Endothelial cell (in vitro differentiated cells): Measurements from ENCODE around the gene SLC38A8. TPM values are rescaled to one million over a fixed set of nuclear protein-coding genes. Genes with fewer than 3 reads are reported as not detected.
A peak's percentile ranks its signal among the peaks of the same experiment; 100 is the strongest.

Experiments used
- DNase-seq: peaks from one replicate; pipeline ENCODE4 v3.0.0; 2021; ENCODE audit warnings: low spot score
- H3K27ac Mint-ChIP-seq: one replicate; pipeline ENCODE4 v1.8.0; 2021; ENCODE audit warnings: mixed read lengths, inconsistent platforms; ENCODE audit not compliant: unreplicated experiment
- H3K27me3 Mint-ChIP-seq: one replicate; pipeline ENCODE4 v1.8.0; 2021; ENCODE audit warnings: mild to moderate bottlenecking, moderate library complexity, mixed read lengths, inconsistent platforms; ENCODE audit not compliant: unreplicated experiment
- H3K36me3 Mint-ChIP-seq: one replicate; pipeline ENCODE4 v1.8.0; 2021; ENCODE audit warnings: mild to moderate bottlenecking, low read depth, mixed read lengths, inconsistent platforms; ENCODE audit not compliant: unreplicated experiment
- H3K4me1 Mint-ChIP-seq: one replicate; pipeline ENCODE4 v1.8.0; 2021; ENCODE audit warnings: mild to moderate bottlenecking, mixed read lengths, inconsistent platforms; ENCODE audit not compliant: unreplicated experiment
- H3K4me3 Mint-ChIP-seq: one replicate; pipeline ENCODE4 v1.8.0; 2021; ENCODE audit warnings: mild to moderate bottlenecking, mixed read lengths, inconsistent platforms; ENCODE audit not compliant: unreplicated experiment
- H3K9me3 Mint-ChIP-seq: one replicate; pipeline ENCODE4 v1.8.0; 2021; ENCODE audit warnings: mixed read lengths, inconsistent platforms; ENCODE audit not compliant: unreplicated experiment
- total RNA-seq: library from RNA; stranded (reverse); fragmentation: NEBNext Ultra II Directional; extraction: Animal tissue kit (Norgen Biotek cat#: 25700); gene quantifications from one replicate; pipeline ENCODE4 v1.2.1, GENCODE V29; 2021; ENCODE audit not compliant: unreplicated experiment
- TF ChIP-seq, protein P1 (sequence below): fragments of 200-600 bp; sonication (generic); IDR thresholded peaks from one replicate; pipeline ENCODE4 v1.5.0; 2021; ENCODE audit warnings: antibody characterized with exemption; ENCODE audit not compliant: unreplicated experiment

The SLC38A8 gene
- total RNA-seq, 1 donor from 2014 or later = not detected

DNA sequence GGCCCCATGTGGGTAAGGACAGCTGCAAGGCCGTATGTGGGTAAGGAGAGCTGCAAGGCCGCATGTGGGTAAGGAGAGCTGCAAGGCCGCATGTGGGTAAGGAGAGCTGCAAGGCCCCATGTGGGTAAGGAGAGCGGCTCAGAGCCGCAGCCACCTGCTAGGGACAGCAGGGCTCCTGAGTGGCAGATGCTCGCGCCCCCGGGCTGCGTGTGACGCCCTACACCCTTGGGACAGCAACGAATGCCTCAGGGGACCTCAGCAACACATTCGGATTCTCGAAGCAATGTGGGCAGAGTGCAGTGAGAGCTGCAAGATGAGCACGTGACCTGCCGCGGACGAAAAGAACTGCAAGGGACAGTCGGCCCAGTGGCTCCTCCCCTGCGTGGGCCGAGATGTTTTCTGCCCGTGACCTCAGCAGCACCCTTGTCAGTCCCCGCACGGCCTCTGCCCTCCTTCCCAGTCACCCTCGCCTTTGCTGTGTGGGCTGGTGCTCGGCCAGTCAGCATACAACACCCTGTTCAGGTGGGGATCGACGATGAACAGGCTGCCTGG lies 9.6 kb upstream of the SLC38A8 start:
- Mint-ChIP-seq H3K36me3 (peaks cover 33% of the 10 kb centered on the region), H3K27ac (no peak overlapping the region), H3K27me3 (peaks cover 2% of the 10 kb centered on the region), H3K4me1 (no peaks in the 10 kb centered on the region), H3K4me3 (peak overlapping the region; percentile 3), H3K9me3 (no peaks in the 10 kb centered on the region)
- TF ChIP-seq, protein P1, sequence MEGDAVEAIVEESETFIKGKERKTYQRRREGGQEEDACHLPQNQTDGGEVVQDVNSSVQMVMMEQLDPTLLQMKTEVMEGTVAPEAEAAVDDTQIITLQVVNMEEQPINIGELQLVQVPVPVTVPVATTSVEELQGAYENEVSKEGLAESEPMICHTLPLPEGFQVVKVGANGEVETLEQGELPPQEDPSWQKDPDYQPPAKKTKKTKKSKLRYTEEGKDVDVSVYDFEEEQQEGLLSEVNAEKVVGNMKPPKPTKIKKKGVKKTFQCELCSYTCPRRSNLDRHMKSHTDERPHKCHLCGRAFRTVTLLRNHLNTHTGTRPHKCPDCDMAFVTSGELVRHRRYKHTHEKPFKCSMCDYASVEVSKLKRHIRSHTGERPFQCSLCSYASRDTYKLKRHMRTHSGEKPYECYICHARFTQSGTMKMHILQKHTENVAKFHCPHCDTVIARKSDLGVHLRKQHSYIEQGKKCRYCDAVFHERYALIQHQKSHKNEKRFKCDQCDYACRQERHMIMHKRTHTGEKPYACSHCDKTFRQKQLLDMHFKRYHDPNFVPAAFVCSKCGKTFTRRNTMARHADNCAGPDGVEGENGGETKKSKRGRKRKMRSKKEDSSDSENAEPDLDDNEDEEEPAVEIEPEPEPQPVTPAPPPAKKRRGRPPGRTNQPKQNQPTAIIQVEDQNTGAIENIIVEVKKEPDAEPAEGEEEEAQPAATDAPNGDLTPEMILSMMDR = no peak
- no peak for DNase-seq

DNA sequence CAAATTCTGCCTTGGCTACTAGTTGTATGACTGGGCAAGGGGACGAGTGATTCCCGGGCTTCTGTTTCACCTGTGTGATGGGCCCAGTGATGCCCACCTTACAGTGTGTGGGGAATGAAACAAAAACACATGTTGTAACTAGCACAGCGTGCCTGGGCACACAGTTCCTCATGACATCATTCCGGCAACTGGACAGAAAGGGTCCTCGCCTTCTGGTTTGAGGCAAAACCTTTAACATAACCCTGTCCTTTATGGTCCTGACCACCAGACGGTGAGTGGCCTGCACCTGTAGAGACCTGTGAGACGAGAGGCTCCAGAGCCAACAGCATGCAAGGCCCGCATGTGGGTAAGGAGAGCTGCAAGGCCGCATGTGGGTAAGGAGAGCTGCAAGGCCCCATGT lies 7.7 kb upstream of the SLC38A8 start:
- TF ChIP-seq, protein P1 = no peak
- H3K9me3 Mint-ChIP-seq = no peaks in the 10 kb centered on the region
- H3K27ac Mint-ChIP-seq = no peak overlapping the region
- peaks cover 5% of the 10 kb centered on the region for H3K27me3 Mint-ChIP-seq
- no peak overlapping the region for H3K4me3 Mint-ChIP-seq
- no peaks in the 10 kb centered on the region for H3K4me1 Mint-ChIP-seq
- H3K36me3 Mint-ChIP-seq = peaks cover 20% of the 10 kb centered on the region
- DNase-seq = no peak

DNA sequence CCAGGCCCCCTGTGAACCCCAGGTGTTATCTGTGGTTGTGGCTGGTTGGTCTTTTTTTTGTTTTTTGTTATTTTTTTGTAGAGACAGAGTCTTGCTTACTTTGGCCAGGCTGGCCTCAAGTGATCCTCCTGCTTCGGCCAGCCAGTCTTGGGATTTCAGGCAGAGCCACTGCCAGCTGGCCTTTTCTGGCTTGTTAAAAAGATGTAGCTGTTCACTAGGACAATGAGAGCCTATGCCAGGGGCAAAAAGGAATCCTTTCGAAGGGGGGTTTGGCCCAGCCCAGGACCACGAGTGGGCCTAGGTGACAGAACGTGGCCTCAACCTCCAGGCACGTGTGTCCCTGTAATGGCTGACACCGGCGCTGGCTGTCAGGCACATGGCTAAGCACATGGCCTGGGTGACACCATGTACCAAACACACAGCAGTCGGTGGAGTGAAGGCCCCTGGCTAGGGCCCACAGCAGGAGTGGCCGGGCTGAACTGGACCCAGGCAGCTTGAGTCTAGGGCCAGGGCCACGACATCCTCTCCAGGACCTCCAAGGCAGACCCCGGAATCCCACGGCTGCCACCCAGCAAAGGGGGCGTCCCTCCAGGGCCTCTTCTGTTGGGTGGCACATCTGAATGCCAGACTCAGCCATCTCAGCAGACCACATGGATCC lies 6.9 kb upstream of the SLC38A8 start:
- Mint-ChIP-seq H3K27ac (no peak overlapping the region), H3K9me3 (no peaks in the 10 kb centered on the region), H3K36me3 (peaks cover 20% of the 10 kb centered on the region), H3K4me3 (no peak overlapping the region), H3K27me3 (peaks cover 5% of the 10 kb centered on the region), H3K4me1 (peaks cover under 1% of the 10 kb centered on the region)
- DNase-seq = no peak
- TF ChIP-seq, protein P1 = no peak

DNA sequence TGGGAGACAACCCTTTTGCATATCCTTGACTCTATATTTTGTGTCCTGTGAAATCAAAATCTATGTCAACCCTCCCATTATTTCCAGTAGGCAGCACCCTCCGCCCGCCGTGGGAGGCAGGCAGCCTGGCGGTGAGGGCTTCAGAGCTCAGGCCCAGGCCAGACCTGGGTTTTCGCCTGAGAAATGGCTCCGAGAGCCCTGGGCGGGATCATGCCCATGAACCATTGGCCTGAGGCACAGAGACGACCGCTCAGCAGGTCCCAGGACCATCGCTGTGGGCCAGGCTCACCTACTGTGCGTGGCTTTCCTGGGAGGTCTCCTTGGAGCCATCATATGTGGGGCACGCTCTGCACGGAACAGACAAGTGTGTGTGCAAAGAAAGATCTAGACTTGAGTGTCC lies 6.3 kb upstream of the SLC38A8 start:
- peaks cover 16% of the 10 kb centered on the region for H3K36me3 Mint-ChIP-seq
- H3K27ac Mint-ChIP-seq = no peak overlapping the region
- no peaks in the 10 kb centered on the region for H3K9me3 Mint-ChIP-seq
- H3K4me3 Mint-ChIP-seq = no peak overlapping the region
- peaks cover 6% of the 10 kb centered on the region for H3K4me1 Mint-ChIP-seq
- TF ChIP-seq, protein P1 = no peak
- H3K27me3 Mint-ChIP-seq = peaks cover 5% of the 10 kb centered on the region
- DNase-seq = no peak

DNA sequence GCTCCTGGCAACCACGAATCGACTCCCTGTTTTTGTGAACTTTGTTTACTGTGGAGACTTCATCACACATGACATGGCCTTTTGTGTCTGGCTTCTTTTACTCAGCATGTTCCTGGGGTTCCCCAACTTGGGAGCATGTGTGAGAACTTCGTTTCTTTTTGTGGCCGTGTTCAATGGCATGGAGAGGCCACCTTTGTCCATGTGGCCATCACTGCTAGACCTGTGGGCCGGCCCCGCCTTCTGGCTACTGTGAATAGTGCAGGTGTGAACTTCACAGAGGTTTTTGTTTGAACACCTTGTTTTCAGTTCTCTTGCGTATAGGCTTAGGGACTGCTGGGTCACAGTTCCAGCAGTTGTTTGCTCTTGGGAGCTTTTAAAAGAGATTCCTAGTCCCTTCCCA lies 5.7 kb upstream of the SLC38A8 start:
- TF ChIP-seq, protein P1 = no peak
- no peak overlapping the region for H3K4me3 Mint-ChIP-seq
- peaks cover 14% of the 10 kb centered on the region for H3K36me3 Mint-ChIP-seq
- H3K4me1 Mint-ChIP-seq = peaks cover 8% of the 10 kb centered on the region
- H3K9me3 Mint-ChIP-seq = no peaks in the 10 kb centered on the region
- no peak overlapping the region for H3K27ac Mint-ChIP-seq
- peaks cover 5% of the 10 kb centered on the region for H3K27me3 Mint-ChIP-seq
- no peak for DNase-seq
